ENCODE measurements around the gene GLRX2.
"Not testable (repeated sequence)": the region's sequence is repeated elsewhere in the genome, so short reads cannot be mapped to it uniquely, and the experiment has no call there.

The GLRX2 gene

GRCh38 chr1:193121616-193122593 is 16.7 kb upstream of the GLRX2 start, which contains the start of gene CDC73:
Gene CDC73, plus strand, starts transcription at chr1:193122031. Its CDS starts 170 bp downstream, at chr1:193122201.
- intact Hi-C loops (cut with DNase I; ENCODE audit: low total_unique reads) = loop anchor here (2.0 kb wide), 2 partner anchors 17 to 313 kb away; partner anchors contain the start of genes GLRX2 and RGS2
- peak within 1 kb of the TSS; percentile 67 to 80 for H3K4me3 ChIP-seq
- TF ChIP-seq CTCF (IDR thresholded peaks at IDR 0.05) = peak; percentile 87 to 99

DNA sequence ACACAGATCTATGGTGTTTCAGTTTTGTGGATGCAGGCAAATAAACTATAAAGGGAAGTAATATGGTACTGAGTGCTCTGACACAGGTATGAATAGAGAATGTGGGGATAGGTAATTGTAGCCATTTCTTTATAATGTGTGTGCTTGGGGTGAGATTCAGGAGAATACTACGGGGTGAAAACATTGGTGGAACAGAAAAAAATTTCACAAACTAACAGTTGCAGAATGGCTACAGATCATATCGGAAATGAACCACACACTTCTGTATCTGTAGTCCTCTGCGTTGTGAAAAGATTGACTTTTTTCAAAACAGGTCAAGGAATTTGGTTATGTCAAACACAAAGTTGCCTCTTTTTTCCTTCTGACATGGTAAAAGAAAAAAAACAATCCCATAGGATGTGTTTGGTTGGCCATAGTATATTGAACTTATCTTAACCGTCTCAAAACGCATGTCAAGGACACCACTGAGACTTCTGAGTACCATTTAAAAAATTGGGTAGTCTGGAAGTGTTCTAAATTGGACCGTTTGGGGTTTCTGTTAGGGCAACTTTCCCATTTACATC is 15.5 kb upstream of the GLRX2 start:
- peak overlapping the region; percentile 67 to 80 for H3K4me3 ChIP-seq
- no peak for TF ChIP-seq CTCF (IDR thresholded peaks at IDR 0.05)
- peaks cover 0 to 6% (median 4%) of the 10 kb centered on the region in 3 donors for H3K36me3 ChIP-seq
- intact Hi-C loops (cut with DNase I; ENCODE audit: low total_unique reads) = no loop called here
- H3K27ac ChIP-seq = peak overlapping the region in 1 of 2 donors; percentile 97
- H3K27me3 ChIP-seq = no peaks in the 10 kb centered on the region
- H3K9me3 ChIP-seq = no peaks in the 10 kb centered on the region
- peaks cover 0 to 32% (median 14%) of the 10 kb centered on the region in 4 donors for H3K4me1 ChIP-seq
- no peak for DNase-seq

More at GRCh38 chr1:193121616-193122593, 16.7 kb upstream of the GLRX2 start, which contains the start of gene CDC73:
- Histone ChIP-seq H3K4me1 (peaks cover 0 to 39% (median 15%) of the 10 kb centered on the region in 4 donors), H3K36me3 (peaks cover 0 to 8% (median 8%) of the 10 kb centered on the region in 3 donors), H3K27me3 (no peaks in the 10 kb centered on the region), H3K9me3 (no peaks in the 10 kb centered on the region), H3K27ac (peak within 1 kb of the TSS; percentile 87 to 97)
- DNase-seq = peak; percentile 98 to 99

DNA sequence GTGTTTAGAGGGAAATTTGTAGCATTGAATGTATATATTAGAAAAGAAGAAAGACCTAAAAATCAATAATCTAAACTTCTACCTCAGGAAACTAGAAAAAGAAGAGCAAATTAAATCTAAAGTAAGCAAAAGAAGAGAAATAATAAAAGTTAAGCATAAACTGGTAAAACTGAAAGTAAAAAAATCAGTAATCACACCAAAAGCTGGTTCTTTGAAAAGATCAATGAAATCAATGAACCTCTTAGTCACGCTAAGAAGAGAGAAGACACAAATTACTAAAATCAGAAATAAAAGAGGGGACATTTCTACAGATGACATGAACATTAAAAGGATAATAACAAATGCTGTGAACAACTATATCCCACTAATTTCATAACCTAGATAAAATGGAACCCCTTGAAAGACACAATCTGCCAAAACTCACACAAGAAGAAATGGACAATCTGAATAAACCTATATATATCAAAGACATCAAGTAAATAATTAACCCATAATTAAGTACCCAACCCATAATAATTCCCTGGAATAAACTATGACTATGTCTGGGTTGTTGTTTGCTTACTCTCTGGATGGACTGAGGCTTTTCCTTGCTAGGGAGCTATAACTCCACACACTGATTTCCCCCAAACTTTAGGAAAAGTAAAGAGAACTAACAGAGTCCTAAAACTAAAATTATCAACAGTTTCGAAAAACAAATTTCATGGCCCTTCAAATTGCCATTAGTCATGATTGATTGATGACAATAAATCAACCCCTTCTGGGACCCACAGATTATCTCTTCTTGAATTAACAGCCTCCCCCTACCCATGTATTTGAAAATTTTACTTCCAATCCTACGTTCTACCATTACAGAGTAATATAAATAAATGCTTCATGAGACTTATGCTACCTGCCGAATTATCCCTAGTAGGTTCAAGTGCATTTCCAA is 13.9 kb upstream of the GLRX2 start:
- TF ChIP-seq CTCF (IDR thresholded peaks at IDR 0.05) = no peak
- Histone ChIP-seq H3K4me1 (peaks cover 0 to 24% (median 7%) of the 10 kb centered on the region in 4 donors), H3K9me3 (no peaks in the 10 kb centered on the region), H3K27me3 (no peaks in the 10 kb centered on the region), H3K36me3 (no peaks in the 10 kb centered on the region), H3K27ac (no peak overlapping the region), H3K4me3 (no peak overlapping the region)
- no peak for DNase-seq
- intact Hi-C loops (cut with DNase I; ENCODE audit: low total_unique reads) = no loop called here

DNA sequence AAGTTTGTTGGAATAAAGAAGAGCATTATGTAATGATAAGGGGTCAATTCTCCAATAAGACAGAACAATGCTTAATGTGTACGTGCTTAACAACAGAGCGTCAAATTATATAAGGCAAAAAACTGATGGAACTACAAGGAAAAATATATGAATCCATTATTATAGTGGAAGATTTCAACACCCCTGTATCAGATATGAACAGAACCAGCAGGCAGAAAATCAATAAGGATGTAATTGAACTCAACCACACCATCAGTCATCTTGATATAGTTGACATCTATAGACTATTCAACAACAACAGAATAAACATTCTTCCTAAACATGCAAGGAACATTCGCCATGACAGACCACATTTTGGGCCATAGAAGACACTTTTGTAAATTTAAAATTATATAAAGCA is 13.0 kb upstream of the GLRX2 start:
- Histone ChIP-seq H3K9me3 (no peaks in the 10 kb centered on the region), H3K4me3 (no peak overlapping the region), H3K27me3 (no peaks in the 10 kb centered on the region), H3K4me1 (peaks cover 0 to 15% (median 3%) of the 10 kb centered on the region in 4 donors), H3K36me3 (no peaks in the 10 kb centered on the region), H3K27ac (no peak overlapping the region)
- intact Hi-C loops (cut with DNase I; ENCODE audit: low total_unique reads) = no loop called here
- DNase-seq = no peak
- no peak for TF ChIP-seq CTCF (IDR thresholded peaks at IDR 0.05)

DNA sequence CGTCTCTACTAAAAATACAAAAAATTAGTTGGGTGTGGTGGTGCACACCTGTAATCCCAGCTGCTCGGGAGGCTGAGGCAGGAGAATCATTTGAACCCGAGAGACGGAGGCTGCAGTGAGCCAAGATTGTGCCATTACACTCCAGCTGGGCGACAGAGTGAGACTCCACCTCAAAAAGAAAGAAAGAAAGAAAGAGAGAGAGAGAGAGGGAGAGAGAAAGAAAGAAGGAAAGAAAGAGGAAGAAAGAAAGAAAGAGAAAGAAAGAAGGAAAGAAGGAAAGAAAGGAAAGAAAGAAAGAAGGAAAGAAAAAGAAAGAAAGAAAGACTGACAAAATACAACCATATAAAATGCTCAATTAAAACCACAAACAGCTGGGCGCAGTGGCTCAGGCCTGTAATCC is 12.0 kb upstream of the GLRX2 start:
- H3K27ac ChIP-seq; H3K9me3 ChIP-seq; DNase-seq; intact Hi-C loops (cut with DNase I; ENCODE audit: low total_unique reads); H3K4me3 ChIP-seq; H3K27me3 ChIP-seq; H3K36me3 ChIP-seq: not testable (repeated sequence)
- peaks cover 0 to 15% (median under 1%) of the 10 kb centered on the region in 4 donors for H3K4me1 ChIP-seq

Measured in tibial artery (tissue), 4 donors.